BE2C (cell line): Measurements from ENCODE around the gene CACNA1B.

Experiments
- DNase-seq: peaks from one replicate; pipeline ENCODE4 v3.0.0-alpha.2; 2020
- H3K27me3 ChIP-seq: fragments of 250-450 bp; sonication (Bioruptor Pico); 2 replicates; pipeline ENCODE4 v1.5.1; 2020; ENCODE audit warnings: mild to moderate bottlenecking
- H3K36me3 ChIP-seq: fragments of 250-450 bp; sonication (Bioruptor Pico); 2 replicates; pipeline ENCODE4 v1.5.1; 2020; ENCODE audit warnings: mild to moderate bottlenecking
- H3K4me1 ChIP-seq: fragments of 250-450 bp; sonication (Bioruptor Pico); 2 replicates; pipeline ENCODE4 v1.5.1; 2020
- H3K4me3 ChIP-seq: 2 replicates; pipeline ENCODE4 v1.5.1; 2011; ENCODE audit warnings: low read depth, low read length
- H3K9me3 ChIP-seq: fragments of 250-450 bp; sonication (Bioruptor Pico); 2 replicates; pipeline ENCODE4 v1.5.1; 2020
- TF ChIP-seq, protein P1 (sequence below): IDR thresholded peaks from 2 replicates; pipeline ENCODE4 v1.5.1; 2012; ENCODE audit warnings: mild to moderate bottlenecking, low read depth, low read length

CACNA1B gene

DNA sequence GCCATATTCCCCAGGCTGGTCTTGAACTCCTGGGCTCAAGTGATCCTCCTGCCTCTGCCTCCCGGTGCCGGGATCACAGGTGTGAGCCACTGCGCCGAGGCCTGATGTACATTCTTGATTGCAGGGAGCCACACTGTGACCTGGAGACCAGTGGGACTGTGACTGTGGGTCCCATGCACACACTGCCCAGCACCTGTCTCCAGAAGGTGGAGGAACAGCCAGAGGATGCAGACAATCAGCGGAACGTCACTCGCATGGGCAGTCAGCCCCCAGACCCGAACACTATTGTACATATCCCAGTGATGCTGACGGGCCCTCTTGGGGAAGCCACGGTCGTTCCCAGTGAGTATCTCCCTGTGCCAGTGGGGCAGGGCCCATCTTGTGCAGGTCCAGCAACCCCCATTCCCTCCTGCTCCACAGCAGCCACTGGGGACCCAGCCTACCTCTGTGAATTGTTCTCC, 147.3 kb downstream of the CACNA1B start:
- no peak overlapping the region for H3K4me3 ChIP-seq
- no peaks in the 10 kb centered on the region for H3K9me3 ChIP-seq
- H3K27me3 ChIP-seq, result no peaks in the 10 kb centered on the region
- no peak for DNase-seq
- TF ChIP-seq, protein P1, sequence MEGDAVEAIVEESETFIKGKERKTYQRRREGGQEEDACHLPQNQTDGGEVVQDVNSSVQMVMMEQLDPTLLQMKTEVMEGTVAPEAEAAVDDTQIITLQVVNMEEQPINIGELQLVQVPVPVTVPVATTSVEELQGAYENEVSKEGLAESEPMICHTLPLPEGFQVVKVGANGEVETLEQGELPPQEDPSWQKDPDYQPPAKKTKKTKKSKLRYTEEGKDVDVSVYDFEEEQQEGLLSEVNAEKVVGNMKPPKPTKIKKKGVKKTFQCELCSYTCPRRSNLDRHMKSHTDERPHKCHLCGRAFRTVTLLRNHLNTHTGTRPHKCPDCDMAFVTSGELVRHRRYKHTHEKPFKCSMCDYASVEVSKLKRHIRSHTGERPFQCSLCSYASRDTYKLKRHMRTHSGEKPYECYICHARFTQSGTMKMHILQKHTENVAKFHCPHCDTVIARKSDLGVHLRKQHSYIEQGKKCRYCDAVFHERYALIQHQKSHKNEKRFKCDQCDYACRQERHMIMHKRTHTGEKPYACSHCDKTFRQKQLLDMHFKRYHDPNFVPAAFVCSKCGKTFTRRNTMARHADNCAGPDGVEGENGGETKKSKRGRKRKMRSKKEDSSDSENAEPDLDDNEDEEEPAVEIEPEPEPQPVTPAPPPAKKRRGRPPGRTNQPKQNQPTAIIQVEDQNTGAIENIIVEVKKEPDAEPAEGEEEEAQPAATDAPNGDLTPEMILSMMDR, result no peak
- no peaks in the 10 kb centered on the region for H3K4me1 ChIP-seq
- H3K36me3 ChIP-seq, result no peaks in the 10 kb centered on the region

DNA sequence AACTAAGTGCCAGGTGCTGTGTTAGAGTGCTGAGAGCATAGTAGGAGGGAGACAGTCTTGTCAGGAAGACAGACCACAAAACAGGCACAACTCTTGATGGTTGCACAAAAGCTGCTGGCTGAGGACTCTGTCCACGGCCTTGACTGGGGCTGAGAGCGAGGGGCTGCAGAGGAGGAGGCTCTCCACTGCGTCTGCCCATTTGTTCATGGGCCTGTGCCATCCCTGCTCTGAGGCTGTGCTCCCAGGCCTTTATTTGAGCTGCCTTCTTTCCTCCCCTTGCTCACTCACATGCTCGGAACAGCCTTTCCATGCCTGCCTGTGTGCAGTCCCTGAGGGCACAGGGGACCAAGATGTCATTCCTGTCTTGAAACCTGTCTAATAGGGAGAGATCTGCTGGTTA, 147.8 kb downstream of the CACNA1B start:
- no peaks in the 10 kb centered on the region for H3K27me3 ChIP-seq
- no peaks in the 10 kb centered on the region for H3K9me3 ChIP-seq
- TF ChIP-seq, protein P1, result no peak
- H3K4me1 ChIP-seq, result no peaks in the 10 kb centered on the region
- H3K4me3 ChIP-seq, result no peak overlapping the region
- no peak for DNase-seq
- H3K36me3 ChIP-seq, result no peaks in the 10 kb centered on the region

DNA sequence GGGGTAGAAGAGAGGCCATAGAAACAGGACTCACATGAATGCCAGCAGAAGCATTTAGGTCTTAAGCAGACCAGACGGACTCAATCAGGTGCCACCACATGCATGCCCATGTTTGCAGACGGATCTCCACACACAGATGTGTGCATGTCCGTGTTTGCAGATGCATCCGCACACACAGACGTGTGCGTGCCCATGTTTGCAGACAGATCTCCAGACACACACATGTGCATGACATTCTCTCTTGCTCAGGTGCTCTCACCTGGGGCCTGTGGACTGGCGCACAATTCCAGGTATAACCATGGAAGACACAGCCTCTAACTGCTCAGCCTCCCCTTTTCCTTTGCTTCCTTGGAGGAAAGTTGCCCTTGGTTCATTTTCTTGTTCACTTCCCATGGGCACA, 148.3 kb downstream of the CACNA1B start:
- H3K4me3 ChIP-seq, result no peak overlapping the region
- no peaks in the 10 kb centered on the region for H3K27me3 ChIP-seq
- TF ChIP-seq, protein P1, result no peak
- H3K9me3 ChIP-seq, result no peaks in the 10 kb centered on the region
- no peak for DNase-seq
- no peaks in the 10 kb centered on the region for H3K36me3 ChIP-seq
- no peaks in the 10 kb centered on the region for H3K4me1 ChIP-seq

DNA sequence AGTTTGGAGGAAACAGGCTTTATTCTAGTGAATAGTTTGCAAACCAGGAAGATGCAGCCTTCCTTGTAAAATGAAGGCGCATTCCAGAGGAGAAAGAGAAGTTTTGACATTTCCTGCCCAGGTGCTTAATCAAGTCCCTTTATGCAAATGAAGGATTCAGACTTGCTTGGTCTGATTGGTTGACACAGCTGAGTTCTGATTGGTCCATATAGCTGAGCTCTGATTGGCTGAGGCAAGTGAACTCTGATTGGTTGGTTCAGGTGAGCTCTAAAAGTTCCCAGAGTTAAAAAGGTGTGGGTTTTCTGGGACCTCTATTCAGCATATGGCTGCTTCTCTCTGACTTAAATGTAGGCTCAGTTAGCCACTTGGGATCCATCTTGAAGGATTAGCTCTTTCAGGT, 151.0 kb downstream of the CACNA1B start:
- no peaks in the 10 kb centered on the region for H3K9me3 ChIP-seq
- H3K4me1 ChIP-seq, result no peaks in the 10 kb centered on the region
- no peaks in the 10 kb centered on the region for H3K36me3 ChIP-seq
- H3K27me3 ChIP-seq, result no peaks in the 10 kb centered on the region
- H3K4me3 ChIP-seq, result no peak overlapping the region
- DNase-seq, result no peak
- TF ChIP-seq, protein P1, result no peak

DNA sequence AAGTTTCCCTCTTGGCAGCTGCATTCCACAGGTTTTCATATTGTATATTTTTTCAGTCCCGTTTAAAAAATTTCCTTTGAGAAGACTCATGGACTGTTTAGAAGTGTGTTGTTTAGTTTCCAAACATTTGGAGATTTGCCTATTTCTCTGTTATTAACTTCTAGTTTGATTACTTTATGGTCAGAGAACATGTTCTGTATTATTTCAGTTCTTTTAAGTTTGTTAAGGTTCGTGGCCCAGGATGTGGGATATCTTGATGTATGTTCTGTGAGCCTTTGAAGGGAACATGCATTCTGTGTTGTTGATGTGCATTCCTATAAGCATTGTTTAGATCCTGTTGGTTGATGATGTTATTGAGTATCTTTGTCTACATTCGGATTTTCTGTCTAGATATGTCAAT, 153.6 kb downstream of the CACNA1B start:
- no peak for DNase-seq
- Histone ChIP-seq H3K4me1 (no peaks in the 10 kb centered on the region), H3K27me3 (no peaks in the 10 kb centered on the region), H3K4me3 (no peak overlapping the region), H3K9me3 (no peaks in the 10 kb centered on the region), H3K36me3 (no peaks in the 10 kb centered on the region)
- TF ChIP-seq, protein P1, result no peak

DNA sequence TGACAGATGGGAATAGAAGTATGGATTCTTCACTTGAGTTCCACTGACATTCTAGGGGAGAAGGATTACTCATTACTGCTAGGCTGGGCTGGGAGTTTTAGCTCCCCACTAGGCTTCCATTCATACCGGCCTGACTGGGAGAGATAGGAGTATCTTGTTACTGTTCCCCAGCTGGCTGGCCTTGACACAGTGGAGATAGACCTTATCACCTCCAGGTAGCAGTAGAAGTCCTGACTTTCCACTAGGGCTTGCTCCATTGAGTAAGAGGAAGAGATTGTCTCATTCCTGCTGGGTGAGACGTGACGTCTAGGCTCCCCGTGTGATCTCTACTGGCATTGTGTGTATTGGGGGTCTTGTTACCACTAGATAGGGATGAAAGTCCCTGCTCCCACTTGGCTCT, 156.4 kb downstream of the CACNA1B start:
- Histone ChIP-seq H3K9me3 (no peaks in the 10 kb centered on the region), H3K36me3 (no peaks in the 10 kb centered on the region), H3K27me3 (no peaks in the 10 kb centered on the region), H3K4me1 (no peaks in the 10 kb centered on the region), H3K4me3 (no peak overlapping the region)
- DNase-seq, result no peak
- TF ChIP-seq, protein P1, result no peak
